HFF-Myc (cell line): Measurements from ENCODE around the gene HEG1.

Experiments used
- DNase-seq: peaks from one replicate; pipeline ENCODE4 v3.0.0-alpha.2; 2011; ENCODE audit warnings: low read depth; ENCODE audit errors: extremely low read depth
- H3K4me3 ChIP-seq: replicated peaks from 2 replicates; pipeline ENCODE4 v1.5.1; 2011; ENCODE audit warnings: low read depth, mild to moderate bottlenecking, control low read depth, low read length
- TF ChIP-seq, protein P1 (sequence below): IDR thresholded peaks from 2 replicates; pipeline ENCODE4 v1.5.1; 2012; ENCODE audit warnings: mild to moderate bottlenecking, low read depth, low read length, control low read depth; ENCODE audit errors: missing control alignments

HEG1 gene

DNA sequence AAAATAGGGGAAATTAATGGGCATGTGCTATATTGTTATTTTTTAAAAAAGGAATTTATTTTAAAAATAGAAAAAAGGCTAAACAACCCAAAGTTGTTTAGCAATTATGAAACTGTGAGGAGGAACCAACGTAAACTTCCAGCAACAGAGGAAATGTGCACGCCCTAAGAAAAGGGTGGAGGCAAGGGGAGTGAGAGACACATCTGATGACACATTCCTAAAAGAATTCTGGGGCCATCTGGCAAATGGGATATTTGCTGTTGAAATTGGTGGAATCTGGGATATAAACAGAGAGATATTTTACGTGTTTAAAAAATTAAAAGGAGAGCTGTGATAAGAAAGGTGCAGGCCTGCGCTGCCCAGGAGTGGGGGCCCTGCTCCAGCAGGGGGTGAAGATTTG is 70.4 kb downstream of the HEG1 start:
- H3K4me3 ChIP-seq, result no peak overlapping the region
- TF ChIP-seq, protein P1, sequence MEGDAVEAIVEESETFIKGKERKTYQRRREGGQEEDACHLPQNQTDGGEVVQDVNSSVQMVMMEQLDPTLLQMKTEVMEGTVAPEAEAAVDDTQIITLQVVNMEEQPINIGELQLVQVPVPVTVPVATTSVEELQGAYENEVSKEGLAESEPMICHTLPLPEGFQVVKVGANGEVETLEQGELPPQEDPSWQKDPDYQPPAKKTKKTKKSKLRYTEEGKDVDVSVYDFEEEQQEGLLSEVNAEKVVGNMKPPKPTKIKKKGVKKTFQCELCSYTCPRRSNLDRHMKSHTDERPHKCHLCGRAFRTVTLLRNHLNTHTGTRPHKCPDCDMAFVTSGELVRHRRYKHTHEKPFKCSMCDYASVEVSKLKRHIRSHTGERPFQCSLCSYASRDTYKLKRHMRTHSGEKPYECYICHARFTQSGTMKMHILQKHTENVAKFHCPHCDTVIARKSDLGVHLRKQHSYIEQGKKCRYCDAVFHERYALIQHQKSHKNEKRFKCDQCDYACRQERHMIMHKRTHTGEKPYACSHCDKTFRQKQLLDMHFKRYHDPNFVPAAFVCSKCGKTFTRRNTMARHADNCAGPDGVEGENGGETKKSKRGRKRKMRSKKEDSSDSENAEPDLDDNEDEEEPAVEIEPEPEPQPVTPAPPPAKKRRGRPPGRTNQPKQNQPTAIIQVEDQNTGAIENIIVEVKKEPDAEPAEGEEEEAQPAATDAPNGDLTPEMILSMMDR, result no peak
- peak; percentile 58 for DNase-seq

DNA sequence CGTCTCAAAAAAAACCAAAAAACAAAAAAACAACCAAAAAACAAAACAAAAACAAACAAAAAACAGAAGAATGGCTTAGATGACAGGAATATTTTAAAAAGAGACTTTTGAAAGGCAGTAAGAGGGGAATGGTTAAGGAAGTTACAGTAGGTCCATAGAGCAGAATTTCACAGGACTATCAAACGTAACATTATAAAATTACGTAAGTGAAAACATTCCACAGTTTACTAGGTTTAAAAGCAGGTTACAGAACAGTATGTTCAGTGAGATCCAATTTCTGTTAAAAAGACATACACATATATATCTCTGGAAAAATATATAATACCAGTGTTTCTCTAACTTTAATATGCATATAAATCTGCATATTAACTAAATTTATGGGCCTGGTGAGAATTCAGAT is 71.0 kb downstream of the HEG1 start:
- no peak for DNase-seq
- TF ChIP-seq, protein P1, result no peak

DNA sequence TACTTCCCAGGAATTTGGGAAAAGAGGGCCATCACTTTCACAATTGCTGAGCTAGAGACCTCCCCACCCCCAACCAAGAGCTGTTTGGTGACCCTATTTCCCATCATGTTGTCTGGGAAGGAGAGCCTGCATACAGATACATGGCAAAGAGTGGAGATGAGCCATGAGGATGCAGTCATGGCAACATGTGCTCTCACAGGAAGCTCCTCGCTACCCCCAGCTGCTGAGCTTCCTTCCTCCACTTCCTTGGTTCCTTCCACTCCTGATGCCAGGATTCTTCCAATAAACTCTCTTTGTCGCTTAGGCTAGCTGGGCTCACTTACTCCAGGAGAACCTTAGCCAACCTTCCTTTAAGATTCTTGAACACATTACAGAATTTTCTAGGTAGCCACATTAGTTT is 72.9 kb downstream of the HEG1 start:
- H3K4me3 ChIP-seq, result no peak overlapping the region
- TF ChIP-seq, protein P1, result no peak
- no peak for DNase-seq

More for the DNA sequence above, 71.0 kb downstream of the HEG1 start:
- no peak overlapping the region for H3K4me3 ChIP-seq

DNA sequence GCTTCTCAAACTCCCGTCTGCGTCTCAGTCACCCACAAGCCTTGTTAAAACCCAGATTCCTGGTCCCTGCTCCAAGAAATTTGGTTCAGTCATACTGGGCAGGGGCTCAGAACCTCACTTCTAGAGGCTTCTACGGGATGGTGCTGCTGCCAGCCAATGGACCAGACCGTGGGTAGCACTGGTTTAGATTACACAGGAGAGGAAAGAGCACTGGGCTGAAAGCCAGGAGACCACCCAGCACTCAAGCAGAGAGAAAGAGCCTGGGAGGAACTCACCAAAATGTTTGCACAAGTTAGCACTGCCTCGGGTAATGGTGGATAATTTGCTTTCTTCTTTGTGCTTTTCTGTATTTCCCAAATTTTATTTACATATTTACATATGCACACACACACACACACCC is 74.3 kb downstream of the HEG1 start:
- H3K4me3 ChIP-seq, result no peak overlapping the region
- TF ChIP-seq, protein P1, result no peak
- DNase-seq, result no peak

DNA sequence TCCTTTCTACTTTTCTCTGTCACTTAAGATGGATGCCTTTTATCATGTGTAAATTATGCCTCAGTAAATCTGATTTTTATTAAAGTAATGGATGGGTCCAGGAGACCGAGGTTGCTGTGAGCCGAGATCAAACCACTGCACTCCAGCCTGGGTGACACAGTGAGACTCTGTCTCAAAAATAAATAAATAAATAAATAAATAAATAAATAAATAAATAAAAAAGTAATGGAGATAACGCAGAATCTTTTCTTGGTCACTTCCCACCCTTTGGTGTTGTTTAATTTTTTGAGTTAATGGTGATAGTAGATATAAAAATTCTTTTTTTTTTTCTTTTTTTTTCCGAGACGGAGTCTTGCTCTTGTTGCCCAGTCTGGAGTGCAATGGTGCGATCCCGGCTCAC is 77.2 kb downstream of the HEG1 start:
- no peak for DNase-seq
- TF ChIP-seq, protein P1, result no peak
- no peak overlapping the region for H3K4me3 ChIP-seq

DNA sequence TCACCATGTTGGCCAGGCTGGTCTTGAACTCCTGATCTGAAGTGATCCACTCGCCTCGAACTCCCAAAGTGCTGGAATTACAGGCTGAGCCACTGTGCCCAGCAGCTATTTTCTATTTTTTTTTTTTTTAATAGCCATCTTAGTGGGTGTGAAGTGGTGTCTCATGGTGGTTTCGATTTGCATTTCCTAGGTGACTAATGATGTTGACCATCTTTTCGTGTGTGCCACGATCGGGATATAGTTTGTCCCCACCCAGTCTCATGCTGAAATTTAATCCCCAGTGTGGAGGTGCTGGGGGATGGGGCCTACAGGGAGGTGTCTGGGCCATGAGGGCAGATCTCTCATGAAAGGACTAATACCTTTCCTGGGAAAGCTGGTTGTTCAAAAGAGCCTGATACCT is 79.4 kb downstream of the HEG1 start:
- DNase-seq, result no peak
- TF ChIP-seq, protein P1, result no peak
- no peak overlapping the region for H3K4me3 ChIP-seq

DNA sequence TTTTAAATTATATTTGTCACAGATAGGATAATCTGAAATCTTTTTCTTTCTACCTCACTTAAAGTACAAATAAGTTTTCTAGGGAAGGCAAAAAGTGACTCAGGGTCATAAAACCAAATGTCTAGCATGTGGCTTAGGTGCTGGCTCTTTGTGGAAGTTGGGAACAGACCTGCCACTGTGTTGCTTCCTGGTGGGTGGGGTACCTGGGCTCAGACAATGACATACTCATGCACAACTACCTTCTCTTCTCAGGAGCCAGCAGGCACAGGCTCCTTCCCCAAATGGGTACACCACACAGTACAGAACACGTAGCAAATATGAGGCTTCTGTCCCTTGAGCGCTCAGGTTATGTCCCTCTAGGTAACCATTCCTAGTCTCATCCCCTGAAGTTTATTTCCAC is 81.1 kb downstream of the HEG1 start:
- TF ChIP-seq, protein P1, result no peak
- DNase-seq, result no peak
- H3K4me3 ChIP-seq, result no peak overlapping the region
